ENCODE results near the gene TTC1.
A peak's percentile ranks its signal among the peaks of the same experiment; 100 is the strongest.
"Not testable (repeated sequence)": the region's sequence is repeated elsewhere in the genome, so short reads cannot be mapped to it uniquely, and the experiment has no call there.

The TTC1 gene

DNA sequence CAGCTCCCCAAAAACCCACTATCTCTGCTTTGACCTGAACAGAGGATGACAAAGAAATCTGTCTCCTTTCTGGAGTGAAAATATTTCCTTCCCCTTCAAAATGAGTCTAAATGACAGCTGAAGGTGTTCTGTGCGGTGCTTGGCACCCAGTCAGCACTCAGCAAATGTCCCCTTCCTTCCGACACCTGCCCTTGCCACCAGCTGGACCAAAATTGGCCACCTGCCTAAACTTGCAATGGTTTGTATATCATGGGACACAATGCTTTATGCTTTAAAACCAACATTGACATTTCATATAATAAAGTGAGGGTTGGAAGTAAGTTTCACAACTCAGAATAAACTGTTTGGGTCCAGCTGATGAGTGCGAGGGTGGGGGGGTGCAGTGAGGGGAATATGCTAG is 7.5 kb upstream of the TTC1 start:
- peak; percentile 62 for DNase-seq

DNA sequence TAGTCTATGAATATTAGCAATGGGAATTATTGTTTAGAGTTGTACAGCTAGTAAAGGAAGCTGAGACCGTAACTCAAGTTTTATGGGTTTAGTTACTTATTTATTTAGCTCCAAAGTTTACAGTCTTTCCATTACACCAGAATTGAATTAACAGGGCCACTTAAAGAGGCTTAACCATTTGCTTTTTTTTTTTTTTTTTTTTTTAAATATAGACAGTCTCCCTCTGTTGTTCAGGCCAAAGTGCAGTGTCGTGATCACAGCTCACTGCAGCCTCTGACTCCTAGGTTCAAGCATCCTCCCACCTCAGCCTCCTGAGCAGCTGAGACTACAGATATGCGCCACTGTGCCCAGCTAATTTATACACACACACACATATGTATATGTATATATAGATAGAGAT is 1.4 kb upstream of the TTC1 start:
- no peak for DNase-seq

DNA sequence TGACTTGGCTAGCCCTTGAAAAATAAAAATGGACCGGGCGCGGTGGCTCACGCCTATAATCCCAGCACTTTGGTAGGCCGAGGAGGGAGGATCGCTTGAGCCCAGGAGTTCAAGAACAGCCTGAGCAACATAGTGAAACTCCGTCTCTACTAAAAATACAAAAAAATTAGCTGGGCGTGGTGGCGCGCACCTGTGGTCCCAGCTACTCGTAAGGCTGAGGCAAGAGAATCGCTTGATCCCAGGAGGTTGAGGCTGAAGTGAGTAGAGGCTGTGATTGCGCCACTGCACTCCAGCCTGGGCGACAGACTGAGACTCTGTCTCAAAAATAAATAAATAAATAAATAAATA is 436 bp upstream of the TTC1 start:
- peak; percentile 60 for DNase-seq

DNA sequence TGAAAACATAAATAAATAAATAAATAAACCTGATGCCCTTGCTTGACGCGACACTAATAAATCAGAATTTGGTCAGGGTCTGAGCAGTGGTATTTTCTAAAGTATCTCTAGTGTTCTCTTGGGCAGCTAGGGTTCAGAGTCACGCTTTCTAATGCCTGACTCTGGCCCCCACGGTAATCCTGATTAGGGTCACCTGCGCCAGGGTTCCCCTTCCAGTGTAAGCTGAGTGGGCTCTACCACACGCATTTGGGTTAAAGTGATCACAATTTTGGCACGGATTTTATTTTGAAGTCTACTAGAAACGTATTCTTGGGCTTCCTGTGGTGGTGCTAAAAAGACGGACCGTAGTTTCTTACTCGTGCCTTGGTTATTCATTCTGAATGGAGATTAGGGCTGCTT is 651 bp downstream of the TTC1 start:
- no peak for DNase-seq

DNA sequence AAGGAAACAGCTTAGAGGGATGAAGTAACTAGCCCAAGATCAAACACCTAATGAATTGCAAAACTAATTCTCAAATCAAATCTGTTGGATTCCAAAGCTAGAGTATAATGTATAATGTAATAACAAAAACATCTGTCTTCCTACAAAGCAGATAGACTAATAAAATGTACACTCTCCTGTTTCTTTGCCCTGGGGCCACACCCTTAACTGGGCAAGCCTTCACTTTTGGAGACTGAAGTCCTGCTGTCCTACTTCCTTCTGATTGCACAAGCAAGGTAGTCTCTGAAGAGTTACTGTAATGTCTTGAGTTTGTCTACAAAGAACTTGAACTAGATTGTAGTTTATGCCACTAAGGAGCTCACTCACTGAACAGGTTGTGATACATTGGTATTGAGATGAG is 2.5 kb downstream of the TTC1 start:
- no peak for DNase-seq

DNA sequence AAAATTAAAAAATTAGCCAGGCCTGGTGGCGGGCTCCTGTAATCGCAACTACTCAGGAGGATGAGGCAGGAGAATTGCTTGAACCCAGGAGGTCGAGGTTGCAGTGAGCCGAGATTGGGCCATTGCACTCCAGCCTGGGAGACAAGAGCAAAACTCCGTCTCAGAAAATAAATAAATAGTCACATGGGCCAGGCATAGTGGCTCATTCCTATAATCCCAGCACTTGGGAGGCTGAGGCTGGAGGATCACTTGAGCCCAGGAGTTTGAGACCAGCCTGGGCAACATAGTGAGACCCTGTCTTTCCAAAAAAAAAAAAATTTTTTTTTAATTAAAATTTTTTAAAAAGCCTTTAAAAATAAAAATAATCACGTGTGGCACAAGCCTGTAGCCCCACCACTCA is 5.3 kb downstream of the TTC1 start:
- not testable (repeated sequence) for DNase-seq

DNA sequence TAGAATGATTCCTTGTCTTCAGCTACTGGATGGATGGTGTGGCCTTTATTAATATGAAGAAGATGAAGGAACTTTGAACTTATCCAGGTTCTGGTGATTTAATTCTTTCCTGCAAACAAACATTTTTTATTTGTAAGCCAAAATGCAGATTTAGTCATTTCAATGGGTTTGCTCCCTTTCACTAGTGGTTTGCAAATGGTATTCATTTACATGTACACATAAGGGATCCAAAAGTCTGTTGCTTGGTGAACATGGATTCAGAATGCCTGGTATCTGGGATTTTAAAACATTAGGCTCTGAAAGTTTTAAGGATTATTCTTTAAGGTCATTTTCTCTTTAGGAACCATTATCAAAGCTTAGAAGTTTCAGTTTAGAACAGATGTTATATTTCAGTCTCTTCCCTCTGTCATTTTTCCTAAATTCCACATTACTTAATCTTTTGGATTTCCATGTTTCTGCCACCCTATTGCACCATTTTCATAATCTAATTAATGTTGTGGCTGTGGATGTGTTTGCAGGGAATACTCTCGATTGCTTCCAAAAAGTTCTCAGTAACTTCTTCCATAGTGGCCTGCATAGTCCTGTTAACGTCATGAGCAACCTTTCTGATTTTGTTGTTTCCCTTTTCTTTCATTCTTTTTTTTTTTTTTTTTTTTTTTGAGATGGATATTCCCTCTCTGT is 10.1 kb downstream of the TTC1 start:
- DNase-seq = no peak

DNA sequence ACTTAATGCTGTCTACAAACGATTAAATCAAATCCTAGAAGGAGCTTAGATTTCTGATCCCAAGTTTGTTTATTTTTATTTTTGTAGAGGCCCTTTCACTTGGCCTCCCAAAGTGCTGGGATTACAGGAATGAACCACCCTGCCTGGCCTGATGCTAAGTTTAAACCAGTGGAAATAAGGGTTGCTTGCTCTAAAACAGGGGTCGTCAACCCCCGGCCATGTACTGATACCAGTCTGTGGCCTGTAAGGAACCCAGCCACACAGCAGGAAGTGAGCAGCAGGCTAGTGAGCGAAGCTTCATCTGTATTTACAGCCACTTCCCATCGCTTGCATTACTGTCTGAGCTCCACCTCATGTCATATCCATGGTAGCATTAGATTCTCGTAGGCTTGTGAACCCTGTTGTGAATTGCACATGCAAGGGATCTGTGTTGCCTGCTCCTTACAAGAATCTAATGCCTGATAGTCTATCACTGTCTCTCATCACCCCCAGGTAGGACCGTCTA is 11.4 kb downstream of the TTC1 start:
- DNase-seq = no peak

DNA sequence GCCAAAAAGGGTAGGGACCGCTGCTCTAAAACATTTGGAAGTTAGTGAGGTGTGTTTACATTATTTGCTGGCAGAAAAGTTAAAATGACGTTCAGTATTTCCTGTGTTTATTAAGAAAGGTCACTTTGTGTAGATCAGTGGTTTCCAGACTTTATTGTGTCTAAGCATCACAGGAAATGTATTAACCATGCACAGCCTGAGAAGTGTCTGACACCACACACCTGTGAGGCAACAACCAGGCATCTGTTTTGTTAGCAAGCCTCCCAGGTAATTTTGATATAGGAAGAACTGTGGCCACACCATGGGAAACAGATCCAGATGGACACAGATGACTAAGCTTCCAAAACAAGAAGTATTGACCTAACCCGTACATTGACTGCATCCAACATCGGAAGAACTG is 12.0 kb downstream of the TTC1 start:
- DNase-seq = peak; percentile 19

DNA sequence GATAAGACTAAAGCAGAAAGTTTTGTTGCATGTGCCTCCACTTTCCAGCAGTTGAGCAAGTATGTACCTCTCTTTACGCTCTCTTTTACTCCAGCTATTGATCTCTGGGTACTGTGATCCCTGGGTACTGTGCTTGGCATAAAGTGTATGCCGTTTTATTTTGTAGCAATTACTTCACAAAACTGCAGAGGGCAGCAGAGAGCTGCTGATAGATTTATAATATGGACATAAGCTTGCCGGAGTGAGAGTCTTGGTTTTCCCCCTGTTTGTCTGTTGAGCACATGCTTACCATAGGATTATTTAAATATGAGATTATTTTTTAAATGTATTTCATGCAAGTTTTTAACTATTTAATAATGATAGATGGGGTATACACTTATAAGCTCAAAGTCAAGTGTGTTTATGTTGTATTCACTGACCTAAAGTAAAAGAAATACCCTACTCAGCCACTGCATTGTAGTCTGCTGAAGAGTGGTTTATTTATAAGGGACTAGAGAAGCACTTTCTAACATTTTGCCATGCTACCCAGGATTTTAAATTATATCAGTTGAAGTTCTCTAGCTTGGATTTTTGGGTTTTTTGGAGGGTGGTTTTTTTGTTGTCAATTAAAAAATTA is 13.0 kb downstream of the TTC1 start:
- DNase-seq = peak; percentile 81

DNA sequence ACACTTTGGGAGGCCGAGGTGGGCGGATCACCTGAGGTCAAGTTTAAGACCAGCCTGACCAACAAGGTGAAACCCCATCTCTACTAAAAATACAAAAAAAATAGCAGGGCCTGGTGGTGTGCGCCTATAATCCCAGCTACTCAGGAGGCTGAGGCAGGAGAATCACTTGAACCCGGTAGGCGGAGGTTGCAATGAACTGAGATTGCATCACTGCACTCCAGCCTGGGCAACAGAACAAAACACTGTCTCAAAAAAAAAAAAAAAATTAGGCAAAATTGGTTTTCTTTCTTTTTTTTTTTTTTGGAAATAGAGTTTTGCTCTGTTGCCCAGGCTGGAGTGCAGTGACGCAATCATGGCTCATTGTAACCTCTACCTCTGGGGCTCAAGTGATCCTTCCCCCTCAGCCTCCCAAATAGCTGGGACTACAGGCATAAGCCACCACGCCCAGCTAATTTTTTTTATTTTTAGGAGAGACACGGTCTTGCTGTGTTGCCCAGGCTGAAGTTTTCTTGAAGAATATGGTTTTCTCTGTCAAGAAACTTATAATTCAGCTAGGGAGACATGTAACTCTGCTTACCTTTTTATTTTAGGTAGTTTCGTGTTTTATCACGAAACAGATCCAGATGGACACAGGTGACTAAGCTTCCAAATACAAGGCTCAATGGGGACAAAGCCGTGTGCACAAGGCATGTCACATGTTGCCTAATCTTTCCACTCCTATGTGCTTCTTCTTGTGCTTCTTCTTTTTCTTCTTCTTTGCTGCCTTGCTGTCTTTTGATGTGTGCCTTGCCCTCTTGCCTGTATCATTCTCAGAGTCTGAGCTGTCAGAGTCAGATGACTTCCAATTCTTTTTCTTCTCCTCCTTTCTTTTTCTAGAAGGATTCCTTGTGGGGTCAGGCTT is 14.3 kb downstream of the TTC1 start:
- DNase-seq = no peak

DNA sequence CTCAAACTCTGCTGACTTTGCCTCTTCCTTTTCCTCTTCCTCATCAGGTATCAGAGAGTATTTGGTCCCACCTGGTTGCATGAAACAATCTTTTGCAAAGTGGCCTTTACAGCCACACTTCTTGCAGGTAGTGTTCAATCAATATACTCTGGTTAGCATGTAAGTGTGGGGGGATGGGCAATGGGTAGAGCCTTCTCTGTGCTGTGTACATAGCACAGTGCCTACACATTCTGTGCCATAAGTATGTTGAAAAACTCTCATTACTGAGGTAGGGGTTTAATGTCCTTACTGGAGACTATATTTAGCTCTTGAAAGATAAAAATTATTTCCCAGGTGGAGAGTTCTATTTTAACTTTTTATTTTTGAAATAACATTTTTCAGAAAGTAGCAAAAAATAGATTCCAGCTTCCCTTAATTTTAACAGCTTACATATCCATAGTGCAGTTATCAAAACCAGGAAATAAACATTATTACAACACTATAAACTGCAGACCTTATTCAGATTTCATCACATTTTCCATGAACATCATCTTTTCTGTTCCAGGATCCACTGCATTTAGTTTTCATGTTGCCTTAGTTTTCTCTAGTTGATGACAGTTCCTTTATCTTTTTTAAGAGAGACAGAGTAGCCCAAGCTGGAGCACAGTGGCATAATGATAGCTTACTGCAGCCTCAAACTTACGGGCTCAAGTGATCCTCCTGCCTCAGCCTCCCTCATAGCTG is 15.1 kb downstream of the TTC1 start:
- no peak for DNase-seq

DNA sequence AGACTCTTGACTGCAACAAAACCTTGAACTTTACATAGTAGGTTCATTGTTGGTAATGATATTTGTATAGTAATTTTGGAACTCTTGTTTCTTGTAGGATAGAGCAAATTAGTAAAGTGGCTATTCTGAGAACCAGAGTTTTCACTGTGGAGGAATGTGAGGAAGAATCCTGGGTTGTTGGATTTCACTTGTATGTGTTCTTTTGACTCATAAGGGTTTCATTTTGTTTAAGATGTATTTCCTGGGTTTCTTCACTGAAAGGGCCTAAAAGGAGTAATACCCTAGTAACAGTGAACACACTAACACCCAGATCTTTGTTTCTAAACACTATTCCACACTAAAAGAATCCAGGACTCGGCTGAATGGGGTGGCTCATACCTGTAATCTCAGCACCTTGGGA is 20.1 kb downstream of the TTC1 start:
- DNase-seq = no peak

DNA sequence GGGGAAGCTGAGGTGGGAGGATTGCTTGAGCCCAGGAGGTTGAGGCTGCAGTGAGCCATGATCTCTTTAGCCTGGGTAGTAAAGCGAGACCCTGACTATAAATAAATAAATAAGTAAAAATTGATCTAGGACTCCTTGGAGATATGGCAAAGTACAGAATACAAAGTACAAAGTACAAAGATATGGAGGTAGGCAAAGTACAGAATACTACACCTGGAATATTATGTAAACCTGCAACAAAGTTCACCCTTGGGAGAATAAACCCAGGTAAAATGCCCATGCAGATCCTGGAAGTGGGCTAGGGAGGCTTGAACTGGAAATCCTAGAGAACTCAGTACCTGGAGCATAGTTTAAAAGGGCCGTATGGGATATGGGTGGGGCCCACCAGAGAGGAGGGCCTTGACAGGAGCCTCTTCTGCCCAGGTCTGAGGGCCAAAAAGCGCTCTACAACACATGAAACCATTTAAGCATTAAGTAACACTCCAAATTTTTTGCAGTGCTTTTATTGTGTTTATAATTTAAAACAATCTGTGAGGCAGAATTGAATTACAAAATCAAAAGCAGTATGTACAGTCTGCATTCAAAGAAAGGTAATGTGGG is 20.7 kb downstream of the TTC1 start:
- DNase-seq = no peak

DNA sequence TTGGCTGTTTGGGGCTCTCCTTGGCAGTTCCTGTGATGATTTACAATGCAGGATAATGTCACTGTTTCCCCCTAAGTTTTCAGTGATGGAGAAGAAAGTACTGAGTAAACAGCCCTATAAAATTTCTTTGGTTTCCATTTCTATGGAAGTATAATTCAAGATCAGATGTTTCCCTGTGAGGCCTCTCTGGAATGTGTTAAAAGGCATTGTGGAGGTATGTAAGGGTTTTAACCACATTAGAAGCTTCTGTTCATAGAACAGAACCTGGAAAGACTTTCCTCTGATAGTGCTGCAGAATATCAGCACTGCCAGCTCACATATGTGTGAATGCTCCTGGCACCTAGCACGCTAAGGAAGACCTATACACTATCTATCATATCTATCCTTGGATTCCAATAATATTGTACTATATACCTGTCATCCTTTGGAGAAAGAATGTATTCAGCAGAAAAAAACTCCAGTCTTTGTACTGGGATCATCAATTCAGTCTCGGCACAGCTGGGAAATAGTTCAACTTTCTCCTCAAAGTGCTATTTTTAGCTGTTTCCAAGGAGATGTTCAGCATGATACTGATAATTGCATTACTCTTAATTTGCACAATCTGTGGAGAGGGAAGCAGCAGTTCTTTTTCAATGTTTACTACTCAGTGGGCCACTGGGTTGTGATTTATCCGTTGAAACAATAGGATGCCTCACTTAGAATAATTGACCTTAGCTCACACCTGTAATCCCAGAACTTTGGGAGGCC is 21.9 kb downstream of the TTC1 start:
- DNase-seq = no peak

DNA sequence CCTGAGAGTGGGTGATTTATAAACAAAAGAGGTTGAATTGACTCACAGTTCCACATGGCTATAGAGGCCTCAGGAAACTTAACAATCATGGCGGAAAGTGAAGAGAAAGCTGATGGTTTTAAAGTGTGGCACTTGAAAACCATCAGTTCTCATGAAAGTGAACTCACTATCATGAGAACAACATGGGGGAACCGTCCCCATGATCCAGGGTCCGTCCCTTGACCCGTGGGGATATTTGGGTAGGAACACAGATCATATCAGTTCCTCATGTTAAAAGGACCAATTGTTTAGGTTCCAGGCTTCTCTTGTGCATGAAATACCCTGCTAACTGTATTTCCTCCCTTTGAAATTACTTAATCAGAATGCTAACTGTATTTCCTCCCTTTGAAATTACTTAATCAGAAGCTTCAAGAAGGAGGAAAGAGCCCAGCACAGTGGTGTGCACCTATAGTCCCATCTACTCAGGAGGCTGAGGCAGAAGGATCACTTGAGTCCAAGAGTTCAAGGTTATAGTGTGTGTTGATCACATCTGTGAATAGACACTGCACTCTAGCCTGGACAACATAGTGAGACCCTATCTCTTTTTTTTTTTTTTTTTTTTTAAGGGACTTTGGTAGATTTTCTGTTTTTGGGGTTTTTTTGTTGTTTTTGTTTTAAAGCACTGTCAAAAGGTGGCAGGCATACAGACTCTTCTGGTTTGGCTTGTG is 24.8 kb downstream of the TTC1 start:
- no peak for DNase-seq

DNA sequence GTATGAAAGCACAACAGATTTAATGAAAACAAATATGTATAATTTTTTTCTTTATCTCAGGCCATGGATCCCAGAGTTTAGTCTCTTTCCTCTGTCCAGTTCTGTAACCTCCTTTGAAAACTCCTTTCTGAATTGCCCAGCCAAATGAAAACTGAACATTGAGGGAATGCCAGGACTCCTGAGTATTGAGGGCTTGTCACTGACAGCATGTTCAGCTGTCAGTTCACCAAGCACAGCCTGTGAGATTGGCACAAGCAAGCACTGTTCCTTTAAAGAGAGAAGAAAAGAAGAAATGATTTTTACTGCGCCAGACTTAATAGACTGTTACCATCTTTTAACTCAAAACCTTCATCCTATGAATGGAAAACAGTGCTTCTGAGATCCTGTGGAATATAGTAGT is 27.3 kb downstream of the TTC1 start:
- no peak for DNase-seq

DNA sequence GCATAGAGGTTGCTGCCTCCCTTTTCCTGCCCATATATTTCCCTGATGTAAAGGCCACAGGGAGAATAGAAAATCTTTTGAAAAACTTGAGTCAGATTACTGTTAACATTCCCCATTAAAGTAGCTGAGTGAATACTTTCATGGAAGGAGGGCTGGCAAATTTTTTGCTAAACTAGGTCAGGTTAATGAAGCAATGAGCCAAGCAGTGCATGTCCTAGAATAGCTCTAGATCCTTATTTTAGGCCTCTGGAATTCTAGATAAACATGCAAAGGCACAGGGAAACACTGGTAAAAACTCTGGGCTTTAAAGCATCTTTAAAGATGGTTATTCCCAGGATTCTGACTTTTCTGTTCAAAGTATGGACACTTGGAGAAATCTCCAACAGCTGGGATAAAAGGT is 27.9 kb downstream of the TTC1 start:
- no peak for DNase-seq

DNA sequence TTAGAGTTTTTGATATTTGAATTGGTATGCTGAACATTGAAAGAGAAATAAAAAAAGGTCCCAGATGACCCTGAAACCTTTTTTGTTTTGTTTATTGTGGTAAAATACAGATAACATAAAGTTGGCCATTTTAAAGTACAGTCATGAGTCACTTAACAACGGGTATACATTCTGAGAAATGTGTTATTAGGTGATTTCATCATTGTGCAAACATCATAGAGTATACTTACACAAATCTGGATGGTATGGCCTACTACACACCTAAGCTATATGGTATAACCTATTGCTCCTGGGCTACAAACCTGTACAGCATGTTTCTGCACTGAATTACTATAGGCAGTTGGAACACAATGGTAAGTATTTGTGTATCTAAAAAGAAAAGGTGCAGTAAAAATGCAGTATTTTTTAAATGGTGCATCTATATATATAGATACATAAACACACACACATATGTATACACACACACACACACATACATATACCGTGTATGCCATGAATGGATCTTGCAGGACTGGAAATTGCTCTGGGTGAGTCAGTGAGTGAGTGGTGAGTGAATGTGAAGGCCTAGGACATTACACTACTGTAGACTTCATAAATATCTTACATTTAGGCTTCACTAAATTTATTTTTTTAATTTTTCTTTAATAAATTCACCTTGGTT is 31.0 kb downstream of the TTC1 start:
- peak; percentile 76 for DNase-seq

DNA sequence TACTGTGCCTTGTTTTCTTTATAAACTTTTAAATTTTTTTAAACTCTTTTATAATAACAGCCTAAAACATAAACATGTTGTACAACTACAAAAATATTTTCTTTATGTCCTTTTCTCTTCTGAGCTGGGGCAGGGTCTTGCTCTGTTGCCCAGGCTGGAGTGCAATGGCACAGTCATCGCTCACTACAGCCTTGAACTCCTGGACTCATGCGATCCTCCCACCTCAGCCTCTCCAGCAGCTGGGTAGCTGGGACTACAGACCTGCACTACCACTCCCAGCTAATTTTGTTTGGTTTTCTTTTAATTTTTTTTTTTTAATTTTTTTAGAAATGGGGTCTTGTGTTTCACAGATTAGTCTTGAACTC is 31.5 kb downstream of the TTC1 start:
- no peak for DNase-seq

DNA sequence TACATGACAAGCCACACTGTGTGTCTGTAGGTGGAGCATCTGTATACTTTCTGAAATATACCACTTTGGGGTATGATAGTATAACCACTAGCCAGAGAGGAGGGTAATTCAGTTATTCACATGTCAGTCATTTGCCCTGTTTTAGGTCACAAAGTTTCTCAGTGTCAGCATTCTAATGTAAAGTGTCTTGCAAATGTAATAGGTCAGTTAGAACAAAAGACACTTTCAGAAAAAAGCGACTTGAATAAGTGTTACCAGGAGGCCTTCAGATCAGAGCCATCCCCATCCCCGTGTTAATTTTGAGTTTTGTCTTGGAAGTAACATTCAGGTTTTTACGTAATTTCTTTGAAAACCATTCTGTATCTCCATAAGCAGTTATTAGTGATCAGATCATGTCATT is 33.7 kb downstream of the TTC1 start:
- no peak for DNase-seq

Data from DMS53 (cell line).